WTC11 (cell line): ENCODE results near the gene IFT27. TPM values are rescaled to one million over a fixed set of nuclear protein-coding genes. Genes with fewer than 3 reads are reported as not detected.

Source experiments
- ATAC-seq: fragments of 200-7000 bp; cut with Tn5 transposase; 2 replicates; pipeline ENCODE4 v1.10.0; 2021; ENCODE audit warnings: mild to moderate bottlenecking, moderate library complexity
- CTCF ChIA-PET: fragments of 300-600 bp; sonication (Branson Sonifier 250); formaldehyde crosslinking; loops from one replicate; lab custom pipeline; 2021; ENCODE audit warnings: antibody characterized with exemption; lab: Charles Lee
- POLR2A ChIA-PET: fragments of 350-600 bp; sonication (Branson Sonifier 250); formaldehyde crosslinking; loops from one replicate; lab custom pipeline; 2021; ENCODE audit warnings: antibody characterized with exemption; lab: Charles Lee
- DNase-seq: peaks from one replicate; pipeline ENCODE4 v3.0.0; 2021; ENCODE audit warnings: low spot score
- H3K27ac Mint-ChIP-seq: 2 replicates; pipeline ENCODE4 v1.8.0; 2021; ENCODE audit warnings: mixed read lengths
- H3K27me3 Mint-ChIP-seq: 2 replicates; pipeline ENCODE4 v1.8.0; 2021; ENCODE audit warnings: low read depth, mild to moderate bottlenecking, moderate library complexity, mixed read lengths
- H3K36me3 Mint-ChIP-seq: 2 replicates; pipeline ENCODE4 v1.8.0; 2021; ENCODE audit warnings: mixed read lengths
- H3K4me1 Mint-ChIP-seq: 2 replicates; pipeline ENCODE4 v1.8.0; 2022; ENCODE audit warnings: mixed read lengths
- H3K4me3 Mint-ChIP-seq: 2 replicates; pipeline ENCODE4 v1.8.0; 2021; ENCODE audit warnings: mild to moderate bottlenecking, moderate library complexity, mixed read lengths
- H3K9me3 Mint-ChIP-seq: 2 replicates; pipeline ENCODE4 v1.8.0; 2021; ENCODE audit warnings: mixed read lengths
- AFF4 ChIP-seq: sonication (generic); formaldehyde crosslinking; IDR thresholded peaks from 2 replicates; pipeline ENCODE4 v1.8.1; 2023; ENCODE audit warnings: mild to moderate bottlenecking, missing genetic modification reagents, borderline replicate concordance
- ATF3 ChIP-seq: sonication (generic); formaldehyde crosslinking; conservative IDR thresholded peaks from 2 replicates; pipeline ENCODE4 v1.8.1; 2022; ENCODE audit warnings: mild to moderate bottlenecking, missing genetic modification reagents
- CDX4 ChIP-seq: fragments of 250-450 bp; sonication (Bioruptor Pico); IDR thresholded peaks from 2 replicates; pipeline ENCODE4 v1.9.0; 2021; ENCODE audit warnings: moderate library complexity, mild to moderate bottlenecking, inconsistent platforms, borderline replicate concordance
- CREM ChIP-seq: sonication (generic); formaldehyde crosslinking; IDR thresholded peaks from 2 replicates; pipeline ENCODE4 v1.8.1; 2022; ENCODE audit warnings: mild to moderate bottlenecking, missing genetic modification reagents, moderate library complexity
- CTCF ChIP-seq: fragments of 200-600 bp; IDR thresholded peaks from 2 replicates; pipeline ENCODE4 v1.8.0; 2022; ENCODE audit warnings: antibody characterized with exemption
- E2F4 ChIP-seq: sonication (generic); formaldehyde crosslinking; IDR thresholded peaks from 2 replicates; pipeline ENCODE4 v1.8.1; 2022; ENCODE audit warnings: low read depth, mild to moderate bottlenecking, moderate library complexity, missing genetic modification reagents, borderline replicate concordance
- ETV6 ChIP-seq: sonication (generic); formaldehyde crosslinking; IDR thresholded peaks from 2 replicates; pipeline ENCODE4 v1.8.1; 2022; ENCODE audit warnings: mild to moderate bottlenecking, missing genetic modification reagents
- FOXP4 ChIP-seq: sonication (generic); formaldehyde crosslinking; IDR thresholded peaks from 2 replicates; pipeline ENCODE4 v1.8.0; 2022; ENCODE audit warnings: mild to moderate bottlenecking, missing genetic modification reagents
- HMGA2 ChIP-seq: fragments of 250-450 bp; sonication (Bioruptor Pico); IDR thresholded peaks from 2 replicates; pipeline ENCODE4 v1.4.0; 2021; ENCODE audit warnings: mild to moderate bottlenecking, moderate library complexity
- JAZF1 ChIP-seq: fragments of 250-450 bp; sonication (Bioruptor Pico); IDR thresholded peaks from 2 replicates; pipeline ENCODE4 v1.9.0; 2021; ENCODE audit warnings: moderate library complexity, mild to moderate bottlenecking, inconsistent platforms
- JUN ChIP-seq: sonication (generic); formaldehyde crosslinking; IDR thresholded peaks from 2 replicates; pipeline ENCODE4 v1.8.0; 2023; ENCODE audit warnings: mild to moderate bottlenecking, missing genetic modification reagents
- KAT7 ChIP-seq: sonication (generic); formaldehyde crosslinking; IDR thresholded peaks from 2 replicates; pipeline ENCODE4 v1.8.1; 2023; ENCODE audit warnings: missing genetic modification reagents, mild to moderate bottlenecking, borderline replicate concordance
- MLX ChIP-seq: sonication (generic); formaldehyde crosslinking; IDR thresholded peaks from 2 replicates; pipeline ENCODE4 v1.8.1; 2023; ENCODE audit warnings: mild to moderate bottlenecking, missing genetic modification reagents, moderate library complexity
- NR2C2 ChIP-seq: sonication (generic); formaldehyde crosslinking; IDR thresholded peaks from 2 replicates; pipeline ENCODE4 v1.8.0; 2022; ENCODE audit warnings: mild to moderate bottlenecking, missing genetic modification reagents
- NR3C1 ChIP-seq: sonication (generic); formaldehyde crosslinking; conservative IDR thresholded peaks from 2 replicates; pipeline ENCODE4 v1.8.1; 2023; ENCODE audit warnings: low read depth, mild to moderate bottlenecking, missing genetic modification reagents
- SP1 ChIP-seq: sonication (generic); formaldehyde crosslinking; conservative IDR thresholded peaks from 2 replicates; pipeline ENCODE4 v1.8.1; 2022; ENCODE audit warnings: missing genetic modification reagents
- TEAD4 ChIP-seq: sonication (generic); formaldehyde crosslinking; IDR thresholded peaks from 2 replicates; pipeline ENCODE4 v1.8.0; 2022; ENCODE audit warnings: mild to moderate bottlenecking, missing genetic modification reagents
- ZBTB43 ChIP-seq: sonication (generic); formaldehyde crosslinking; IDR thresholded peaks from 2 replicates; pipeline ENCODE4 v1.8.1; 2023; ENCODE audit warnings: mild to moderate bottlenecking, missing genetic modification reagents
- ZNF232 ChIP-seq: sonication (generic); formaldehyde crosslinking; IDR thresholded peaks from 2 replicates; pipeline ENCODE4 v1.8.0; 2022; ENCODE audit warnings: mild to moderate bottlenecking, missing genetic modification reagents
- ZNF263 ChIP-seq: sonication (generic); formaldehyde crosslinking; IDR thresholded peaks from 2 replicates; pipeline ENCODE4 v1.8.1; 2022; ENCODE audit warnings: low read depth, mild to moderate bottlenecking, moderate library complexity, missing genetic modification reagents
- total RNA-seq: library from RNA; stranded (reverse); gene quantifications from 3 replicates; pipeline ENCODE4 v1.2.3, GENCODE V29; 2021

IFT27 gene
- total RNA-seq, 1 experiment from 2014 or later = 47.9 TPM

GRCh38 chr22:36814801-36815200 lies 38.9 kb upstream of the IFT27 start (continued):
- TF ChIP-seq FOXP4 (CRISPR knock-in tag) (no peak), SP1 (CRISPR knock-in tag) (no peak), AFF4 (no peak)

GRCh38 chr22:36811094-36811800 lies 35.3 kb upstream of the IFT27 start:
- Mint-ChIP-seq H3K4me3 (no peak overlapping the region), H3K36me3 (no peaks in the 10 kb centered on the region), H3K9me3 (no peaks in the 10 kb centered on the region), H3K27me3 (peaks cover 29% of the 10 kb centered on the region), H3K27ac (no peak overlapping the region), H3K4me1 (peaks cover 30% of the 10 kb centered on the region)
- TF ChIP-seq NR3C1 (CRISPR knock-in tag) = no peak
- TF ChIP-seq CREM (CRISPR knock-in tag) = no peak
- no peak for TF ChIP-seq NR2C2 (CRISPR knock-in tag)
- no peak for TF ChIP-seq MLX (CRISPR knock-in tag)
- TF ChIP-seq KAT7 (CRISPR knock-in tag) = no peak
- TF ChIP-seq ATF3 = no peak
- no peak for TF ChIP-seq CDX4 (CRISPR knock-in tag)
- TF ChIP-seq TEAD4 (CRISPR knock-in tag) = no peak
- ATAC-seq (no peak), DNase-seq (no peak)
- CTCF ChIA-PET = interaction anchor here (1.4 kb wide), 1 partner anchor 45 kb away, joined by 4 read pairs; no protein-coding TSS in a partner anchor
- POLR2A ChIA-PET = no interaction called here

GRCh38 chr22:36809351-36809750 lies 33.4 kb upstream of the IFT27 start:
- Mint-ChIP-seq H3K9me3 (no peaks in the 10 kb centered on the region), H3K27ac (no peak overlapping the region), H3K4me3 (no peak overlapping the region), H3K4me1 (peaks cover 24% of the 10 kb centered on the region), H3K27me3 (peaks cover 10% of the 10 kb centered on the region), H3K36me3 (no peaks in the 10 kb centered on the region)
- no peak for ATAC-seq
- no peak for DNase-seq
- ChIA-PET POLR2A (no interaction called here), CTCF (interaction anchor here (1.3 to 1.6 kb wide), 2 partner anchors 47 to 168 kb away, joined by 4 to 5 read pairs; no protein-coding TSS in a partner anchor)
- no peak for TF ChIP-seq JAZF1
- TF ChIP-seq JUN (CRISPR knock-in tag) = no peak
- TF ChIP-seq ZNF263 = no peak
- no peak for TF ChIP-seq E2F4
- TF ChIP-seq ATF3 = no peak
- TF ChIP-seq ETV6 (CRISPR knock-in tag) = no peak
- no peak for TF ChIP-seq CTCF
- TF ChIP-seq ZBTB43 (CRISPR knock-in tag) = no peak
- TF ChIP-seq HMGA2 (CRISPR knock-in tag) = no peak
- no peak for TF ChIP-seq ZNF232 (CRISPR knock-in tag)
